CD4-positive, alpha-beta T cell treated with Interleukin-4 for 4 hours (primary cell): ENCODE measurements around the gene NAV3.

Experiments
- DNase-seq: peaks from one replicate; pipeline ENCODE4 v3.0.0-alpha.2; 2020

Gene NAV3

DNA sequence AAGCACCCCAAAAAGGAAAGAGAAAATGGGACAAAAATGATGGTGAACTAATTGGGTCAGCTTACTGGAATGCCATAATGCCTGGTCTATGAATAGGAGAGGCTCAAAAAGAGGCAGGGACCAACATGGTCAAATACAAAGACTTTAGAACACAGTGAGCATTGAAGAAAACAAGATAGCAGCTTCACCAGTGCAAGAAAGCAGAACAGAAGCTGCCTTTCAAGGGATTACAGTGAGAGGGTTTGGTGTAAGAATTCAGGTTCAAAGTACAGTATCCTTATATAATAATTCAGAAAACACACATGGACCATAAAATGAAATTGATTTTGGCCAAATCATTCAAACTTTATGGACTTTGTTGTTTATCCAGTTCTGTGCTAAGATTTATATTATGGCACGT, 162.1 kb downstream of the NAV3 start:
- no peak for DNase-seq

DNA sequence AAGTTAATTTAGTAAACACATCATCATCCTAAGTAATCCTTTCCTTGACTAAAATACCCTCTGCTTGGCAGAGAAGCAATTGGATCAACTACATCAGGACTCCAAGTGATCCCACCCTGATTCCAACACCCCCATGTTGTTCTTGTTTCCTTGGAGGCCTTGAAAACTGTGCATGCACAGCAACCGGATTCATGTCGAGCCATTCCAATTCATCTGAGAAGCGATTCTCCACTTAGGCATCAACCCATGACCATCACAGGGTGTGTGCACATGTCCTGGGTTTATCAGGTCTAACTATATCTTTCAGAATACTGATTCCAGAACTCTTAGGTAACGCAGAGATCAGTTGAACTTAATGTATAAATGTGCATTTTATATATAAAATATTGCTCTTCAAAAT, 163.0 kb downstream of the NAV3 start:
- DNase-seq: no peak

DNA sequence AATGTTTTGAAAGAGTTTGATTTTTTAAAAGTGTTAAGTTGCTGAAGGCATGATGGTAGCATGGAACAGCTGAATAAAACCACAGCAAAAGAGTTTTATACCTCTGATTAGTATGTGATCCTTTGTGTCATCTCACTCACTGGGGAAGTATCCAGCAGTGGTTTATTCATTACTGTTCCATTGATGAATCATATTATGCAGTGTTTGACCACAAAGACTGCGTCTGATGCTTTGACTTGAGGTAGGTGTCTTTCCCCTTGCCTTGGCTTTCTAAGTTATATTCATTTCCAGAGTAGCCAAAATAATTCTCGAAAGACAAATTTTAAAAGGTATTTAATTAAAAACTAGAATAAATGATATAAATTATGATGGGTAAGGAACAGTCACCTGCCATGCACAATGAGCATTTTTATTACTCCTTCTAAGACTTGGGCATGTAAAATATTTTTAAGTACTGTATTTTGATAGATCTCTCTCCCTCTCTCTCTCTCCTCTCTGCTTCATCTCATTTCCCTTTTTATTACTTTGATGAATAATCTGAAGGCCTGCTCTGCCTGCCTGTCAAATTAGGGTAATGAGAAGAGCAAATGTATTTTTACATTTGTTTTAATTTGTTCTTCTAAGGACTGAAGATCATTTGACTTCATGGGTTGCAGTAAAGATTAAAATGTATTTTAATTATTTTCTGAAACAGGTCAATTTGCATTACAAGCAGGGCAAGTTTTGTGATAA, 164.9 kb downstream of the NAV3 start:
- no peak for DNase-seq

DNA sequence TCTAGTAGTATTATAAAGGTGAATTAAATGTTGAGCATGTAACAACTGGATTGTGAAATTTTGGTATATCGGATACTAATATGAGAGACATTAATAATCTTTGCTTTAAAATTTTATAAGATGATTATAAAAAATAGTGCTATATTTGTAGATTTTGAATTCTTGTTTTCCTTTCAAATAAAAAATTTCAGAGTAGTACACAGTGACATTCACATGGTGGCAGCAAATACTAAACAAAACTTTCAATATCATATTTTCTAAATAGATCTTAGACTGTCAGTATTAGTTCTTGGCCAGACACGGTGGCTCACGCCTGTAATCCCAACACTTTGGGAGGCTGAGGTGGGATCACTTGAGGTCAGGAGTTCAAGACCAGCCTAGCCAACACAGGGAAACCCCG, 166.0 kb downstream of the NAV3 start:
- no peak for DNase-seq

DNA sequence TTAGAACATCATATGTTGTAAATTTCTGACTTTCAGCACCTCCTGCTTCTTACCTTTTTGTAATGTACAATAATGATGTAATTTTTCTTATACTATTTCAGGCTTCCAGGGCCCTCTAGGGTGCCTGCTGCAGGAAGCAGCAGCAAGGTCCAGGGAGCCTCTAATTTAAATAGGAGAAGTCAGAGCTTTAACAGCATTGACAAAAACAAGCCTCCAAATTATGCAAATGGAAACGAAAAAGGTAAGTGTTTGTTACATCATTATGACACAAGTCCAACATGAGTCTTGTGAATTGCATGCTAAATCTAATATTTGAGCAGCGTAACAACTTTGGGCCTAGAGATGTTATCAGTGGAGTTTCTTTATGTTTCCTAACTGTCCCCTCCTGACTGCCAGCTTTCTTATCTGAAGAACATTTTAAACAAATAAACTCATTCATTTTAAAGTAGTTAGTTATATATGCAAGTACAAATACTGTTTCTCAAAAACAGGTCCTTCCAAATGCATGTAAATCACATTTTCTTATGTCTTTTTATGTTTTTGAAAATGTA, 167.6 kb downstream of the NAV3 start:
- DNase-seq: no peak

DNA sequence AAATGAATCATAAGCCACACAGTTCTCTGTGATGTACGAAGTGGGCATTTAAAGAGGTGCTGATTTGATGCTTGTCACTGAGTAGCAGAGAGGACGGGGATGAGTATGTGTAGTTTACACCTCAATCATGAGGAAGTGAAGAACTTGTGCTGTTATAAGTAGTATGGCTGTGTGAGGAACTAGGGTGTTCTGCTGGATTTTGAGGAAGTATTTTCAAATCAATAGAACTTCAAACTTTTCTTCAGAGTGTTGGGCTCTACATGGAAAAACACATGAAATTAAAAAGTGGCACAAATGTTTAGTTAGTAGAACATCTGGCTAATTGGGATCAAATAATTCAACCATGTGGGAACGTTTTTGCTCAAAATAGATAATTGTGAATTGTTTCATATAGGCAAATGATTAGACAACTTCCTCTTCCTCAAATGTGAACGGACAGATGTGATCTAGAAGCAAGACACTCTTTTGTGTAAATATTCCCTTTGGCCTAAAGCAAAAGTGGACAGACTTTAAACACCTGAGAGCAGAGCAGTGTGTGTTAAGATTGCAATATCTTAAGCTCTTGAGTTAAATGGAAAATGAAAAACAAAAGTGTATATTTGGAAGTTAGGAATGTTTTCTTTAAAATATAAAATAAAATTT, 168.5 kb downstream of the NAV3 start:
- no peak for DNase-seq

DNA sequence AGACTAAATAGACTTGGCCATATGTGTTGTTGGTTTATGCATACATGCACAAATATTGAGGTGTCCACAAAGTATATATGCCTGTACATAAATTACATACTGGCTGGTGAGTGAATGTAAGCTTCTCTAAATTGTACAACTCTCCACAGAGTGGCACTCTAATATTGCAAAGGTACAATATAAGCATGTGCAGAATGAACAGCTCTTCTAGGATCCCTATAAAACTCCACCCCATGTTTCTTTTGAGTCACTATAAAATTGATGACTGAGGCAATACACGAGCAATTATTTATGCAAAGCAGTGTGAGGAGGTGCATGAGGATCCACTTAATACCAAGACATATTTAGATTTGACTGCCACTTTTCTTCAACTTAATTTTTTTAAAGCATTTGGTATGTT, 172.2 kb downstream of the NAV3 start:
- DNase-seq: no peak

DNA sequence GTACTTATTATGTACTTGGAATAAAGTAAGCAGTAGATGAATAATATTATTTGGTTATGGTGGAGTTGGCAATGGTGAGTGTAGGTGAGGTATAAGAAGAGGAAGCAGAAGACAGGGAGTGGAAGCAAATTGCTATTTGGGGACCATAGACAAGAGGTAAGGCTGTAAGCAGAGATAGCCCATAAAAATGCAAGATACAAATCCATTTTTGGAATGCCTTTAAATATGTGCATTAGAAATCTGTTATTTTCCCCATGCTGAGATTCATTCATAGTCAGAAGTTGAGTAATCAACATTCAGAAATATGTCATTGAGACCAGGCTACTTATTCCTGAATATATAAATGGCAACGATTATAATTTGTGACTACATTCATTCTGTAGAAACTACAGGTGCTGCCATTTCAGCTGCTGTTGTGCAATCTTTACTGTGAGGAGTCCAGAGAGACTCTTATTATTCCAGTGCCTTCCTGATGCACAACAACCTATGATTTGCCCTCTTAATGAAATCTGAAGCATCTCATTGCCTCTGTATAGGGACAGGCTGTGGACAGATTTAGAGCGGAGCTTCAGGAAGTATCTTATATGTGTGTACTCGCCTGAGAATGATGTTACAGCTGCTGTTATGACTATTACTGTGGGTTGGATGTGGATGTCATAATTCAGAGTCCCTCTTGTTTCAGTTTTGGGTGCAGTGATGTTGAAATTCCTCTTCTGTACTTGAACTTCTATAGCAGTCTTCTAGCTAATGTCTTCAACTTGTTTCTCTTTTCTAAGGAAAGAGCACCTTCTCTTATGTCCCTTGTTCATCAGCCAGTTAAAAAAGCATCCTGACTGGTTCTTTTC, 173.8 kb downstream of the NAV3 start:
- no peak for DNase-seq

DNA sequence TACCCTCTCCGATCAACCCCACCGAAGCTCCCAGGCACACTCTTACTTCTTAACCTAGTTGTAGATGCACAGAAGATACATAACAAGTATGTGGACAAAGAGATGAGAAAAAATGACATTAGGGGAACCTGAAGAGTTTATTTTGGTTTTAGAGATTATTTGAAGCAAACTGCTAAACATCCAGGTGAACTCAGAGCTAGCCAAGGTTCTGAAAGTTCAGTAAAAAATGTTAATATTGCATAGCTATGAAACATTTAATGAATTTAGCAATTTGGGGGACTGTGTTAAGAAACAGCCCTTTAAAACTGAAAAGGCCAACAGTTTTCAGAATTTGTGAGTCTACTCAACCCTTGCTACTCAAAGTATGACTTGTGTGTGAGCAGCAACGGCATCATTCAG, 174.4 kb downstream of the NAV3 start:
- DNase-seq: no peak

DNA sequence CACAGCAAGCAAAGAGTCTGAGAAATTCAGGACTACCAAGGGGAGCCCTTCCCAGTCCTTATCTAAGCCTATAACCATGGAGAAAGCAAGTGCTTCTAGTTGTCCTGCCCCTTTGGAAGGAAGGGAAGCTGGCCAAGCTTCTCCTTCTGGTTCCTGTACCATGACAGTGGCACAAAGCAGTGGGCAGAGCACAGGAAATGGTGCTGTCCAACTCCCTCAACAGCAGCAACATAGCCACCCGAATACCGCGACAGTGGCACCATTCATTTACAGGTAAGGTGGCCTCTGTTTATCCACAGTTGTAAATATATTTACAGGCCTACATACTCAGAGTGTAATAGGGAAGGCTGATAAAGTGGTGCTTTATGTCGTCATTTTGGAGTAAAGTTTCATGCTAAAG, 176.5 kb downstream of the NAV3 start:
- DNase-seq: no peak

DNA sequence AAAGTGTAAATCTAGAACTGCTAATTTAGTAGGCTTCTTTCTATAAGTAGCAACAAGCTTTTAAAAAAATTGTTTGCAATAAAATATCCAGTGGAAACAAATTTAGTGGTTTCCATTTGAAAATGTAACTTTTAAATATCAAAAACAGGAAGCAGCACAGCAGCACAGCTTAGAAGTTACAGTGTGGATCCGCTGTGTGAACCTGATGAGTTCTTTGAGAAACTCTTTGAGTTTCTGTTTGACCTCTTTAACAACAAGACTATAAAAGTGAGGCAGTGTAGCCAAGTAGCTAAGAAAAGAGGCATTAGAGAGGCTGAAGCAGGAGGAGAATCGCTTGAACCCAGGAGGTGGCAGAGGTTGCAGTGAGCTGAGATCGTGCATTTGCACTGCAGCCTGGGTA, 178.3 kb downstream of the NAV3 start:
- DNase-seq: no peak

DNA sequence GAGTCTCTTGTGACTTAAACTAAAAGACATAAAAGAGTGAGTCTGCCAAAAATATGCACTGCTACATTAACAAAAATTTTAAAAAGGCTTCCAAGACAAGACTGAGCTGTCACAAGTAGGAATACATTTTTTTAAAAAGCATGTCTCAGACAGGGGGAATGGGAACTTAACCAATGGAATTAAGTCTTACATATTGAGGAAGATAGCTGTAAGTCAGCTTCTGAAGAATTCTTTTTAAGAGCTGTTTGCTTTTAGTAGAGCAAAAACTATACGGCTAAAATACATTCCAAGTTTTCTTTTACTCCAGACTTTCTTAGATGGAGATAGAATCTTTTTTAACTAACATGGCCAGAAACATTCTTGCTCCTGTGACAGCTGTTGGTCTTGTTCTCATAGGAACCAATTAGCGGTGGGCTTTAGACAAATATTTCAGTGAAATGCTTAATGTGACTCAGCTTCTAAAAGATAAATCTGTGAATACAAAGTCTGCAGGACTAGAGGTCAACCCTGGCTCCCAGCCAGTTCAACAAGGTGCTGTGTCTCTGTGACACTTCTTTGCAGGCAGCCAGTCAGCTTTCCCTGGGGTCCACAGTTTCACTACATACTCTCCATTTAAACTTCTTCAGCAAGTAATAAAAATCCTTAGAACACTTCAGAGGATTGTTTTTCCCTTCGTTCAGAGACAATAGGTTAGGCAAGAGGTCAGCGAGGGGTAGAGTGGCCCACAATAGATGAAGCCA, 187.6 kb downstream of the NAV3 start:
- DNase-seq: no peak

DNA sequence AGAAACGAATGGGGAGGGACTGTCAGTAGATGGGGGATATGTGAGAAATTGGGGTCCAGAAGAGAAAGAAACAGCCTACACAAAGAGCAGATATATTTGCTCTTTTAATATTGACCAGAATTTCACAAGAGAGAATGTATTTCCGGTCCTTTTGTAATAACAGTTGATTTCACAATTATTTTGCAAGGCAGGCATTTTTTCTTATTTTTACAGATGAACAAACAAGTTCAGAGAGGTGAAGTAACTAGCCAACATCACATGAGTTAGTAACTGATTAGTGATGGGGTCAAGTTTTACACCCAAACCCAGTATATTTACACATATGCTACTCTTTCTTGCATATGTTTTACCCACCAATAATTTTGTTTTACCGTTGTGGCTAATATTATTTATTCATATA, 188.2 kb downstream of the NAV3 start:
- no peak for DNase-seq

DNA sequence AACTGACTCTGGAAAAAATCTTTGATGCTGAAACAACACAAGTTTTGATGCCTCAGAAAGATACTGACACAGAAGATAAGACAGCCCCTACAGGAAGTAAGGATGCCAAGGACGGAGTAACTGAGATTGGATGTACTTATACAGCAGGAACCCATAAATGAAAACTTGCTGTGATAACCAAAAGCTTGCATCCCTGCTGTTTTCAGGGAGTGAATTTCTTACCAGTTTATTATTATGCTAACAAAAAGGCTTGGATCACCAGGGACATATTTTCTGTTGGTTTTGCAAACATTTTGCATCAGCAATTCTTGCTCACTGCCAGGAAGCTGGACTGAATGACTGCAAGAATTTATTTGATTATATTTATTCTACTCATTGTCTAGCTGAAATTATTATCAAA, 197.7 kb downstream of the NAV3 start:
- no peak for DNase-seq

DNA sequence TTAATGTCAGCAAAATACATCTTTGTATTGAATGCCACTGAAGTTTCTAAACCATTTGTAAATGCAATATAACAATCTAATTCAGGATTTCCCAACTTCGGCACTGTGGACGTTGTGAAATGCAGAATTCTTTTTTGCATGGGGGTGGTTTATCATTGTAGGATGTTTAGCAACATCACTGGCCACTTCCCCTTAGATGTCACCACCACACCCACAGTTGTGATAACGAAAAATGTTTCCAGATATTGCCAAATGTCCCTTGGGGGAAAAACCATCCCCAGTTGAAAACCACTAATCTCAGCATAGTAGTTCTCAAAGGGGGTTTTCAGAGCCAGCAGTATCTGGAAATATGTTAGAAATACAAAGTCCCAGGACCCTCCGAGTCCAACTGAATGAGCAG, 203.3 kb downstream of the NAV3 start:
- DNase-seq: no peak

DNA sequence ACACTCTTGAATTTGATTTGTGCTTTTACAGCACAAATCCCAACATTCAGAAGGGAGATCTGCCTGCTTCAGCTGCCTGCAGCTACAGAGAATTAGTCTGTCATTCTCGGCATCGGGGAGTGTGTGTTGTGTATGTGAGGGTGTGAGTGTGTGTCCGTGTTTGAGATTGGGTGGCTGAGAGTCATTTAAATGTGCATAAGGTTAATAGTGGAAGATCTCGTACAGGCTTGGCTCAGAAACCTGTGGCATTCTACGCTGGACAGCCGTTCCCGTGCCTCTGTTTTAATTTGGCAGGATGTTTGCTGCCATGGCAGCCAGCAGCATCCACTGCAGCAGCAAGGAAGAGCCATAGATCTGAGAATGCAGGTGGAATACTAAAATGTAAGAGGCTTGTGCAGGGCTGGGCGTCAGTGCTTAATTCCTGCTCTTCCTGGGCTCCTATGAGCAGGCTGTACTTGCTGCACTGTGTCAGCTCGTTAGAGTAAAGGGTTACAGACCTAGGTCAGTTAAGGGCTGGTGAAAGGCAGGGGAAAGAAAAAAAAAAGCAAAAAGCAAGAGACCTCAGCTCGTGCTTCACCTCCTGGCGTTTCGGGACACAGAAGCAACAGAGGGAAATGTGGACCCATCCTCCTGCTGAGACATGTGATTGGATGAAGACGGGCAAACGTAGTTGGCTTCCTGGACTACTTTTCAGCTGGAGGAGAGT, 205.4 kb downstream of the NAV3 start:
- DNase-seq: no peak

DNA sequence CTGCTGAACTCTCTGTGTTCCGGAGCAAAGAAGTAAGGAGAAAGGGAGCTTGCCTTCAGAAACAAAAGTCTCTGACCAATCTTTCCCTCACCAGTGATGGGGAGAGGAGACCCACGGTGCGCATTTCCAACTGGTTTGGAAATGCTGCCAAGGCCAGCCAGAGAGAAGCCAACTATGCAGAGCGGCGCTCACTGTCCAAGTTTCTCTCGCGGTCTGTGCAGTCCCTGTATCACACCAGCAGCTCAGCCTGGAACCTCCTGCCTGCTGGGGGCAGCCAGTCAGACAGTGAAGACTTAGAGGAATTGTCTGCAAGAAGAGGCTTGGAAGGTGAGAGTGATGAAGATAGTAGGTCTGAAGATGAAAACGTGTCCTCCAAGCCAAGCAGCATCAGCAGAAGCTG, 206.2 kb downstream of the NAV3 start:
- DNase-seq: no peak

DNA sequence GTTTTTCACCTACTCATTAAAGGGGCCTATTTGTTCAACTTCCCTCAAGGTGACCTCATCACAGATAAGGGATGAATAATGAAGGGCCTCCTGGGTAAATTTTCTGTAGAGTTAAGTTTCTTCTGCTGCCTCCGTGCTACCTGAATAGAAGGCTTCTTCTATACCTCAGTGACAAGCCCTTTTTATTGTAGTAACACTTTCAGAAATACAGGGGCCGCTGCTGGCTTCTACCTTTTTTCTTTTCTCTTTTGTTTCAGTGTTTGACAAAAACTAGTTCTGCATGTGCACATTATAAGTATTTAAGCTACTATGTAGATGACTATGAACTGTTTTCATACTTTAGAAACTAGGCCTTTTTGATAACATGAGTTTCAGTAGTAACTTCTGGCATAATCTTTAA, 207.0 kb downstream of the NAV3 start:
- DNase-seq: no peak

DNA sequence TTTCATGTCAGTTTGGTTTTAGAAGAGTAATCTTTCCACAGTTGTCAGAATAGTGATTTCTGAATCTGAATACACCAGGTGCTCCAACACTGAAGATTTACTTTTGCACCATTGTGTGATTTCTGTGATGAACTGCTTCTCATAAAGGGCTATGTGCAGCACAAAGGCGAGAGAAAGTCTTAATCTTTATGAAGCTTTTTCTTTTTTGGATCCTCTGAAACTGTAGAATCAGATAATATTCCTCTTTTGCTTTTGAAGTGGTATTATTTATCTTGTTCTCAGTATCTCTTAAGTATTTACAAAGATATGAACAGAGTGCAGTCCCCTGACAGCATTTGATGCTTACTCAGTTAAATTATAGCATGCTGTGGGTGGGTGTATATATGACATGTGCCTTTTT, 207.8 kb downstream of the NAV3 start:
- DNase-seq: no peak

DNA sequence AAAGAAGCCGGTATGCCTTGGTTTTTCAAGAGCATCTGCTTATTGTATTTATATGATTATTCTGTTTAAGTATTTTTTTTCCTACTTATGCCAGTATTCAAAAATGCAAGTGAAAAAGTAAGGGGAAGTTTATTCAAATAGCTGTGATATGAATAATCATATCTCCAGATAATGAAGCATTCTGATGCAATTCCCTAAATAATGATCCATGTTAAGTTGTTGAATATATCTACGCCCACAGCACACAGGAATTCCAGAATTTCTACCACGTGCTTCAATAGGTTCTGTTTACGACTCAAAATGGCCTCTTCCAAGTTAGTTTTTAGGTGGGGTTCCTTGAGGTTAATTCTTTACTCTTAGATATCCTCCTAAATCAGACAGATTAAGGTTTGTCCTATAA, 208.3 kb downstream of the NAV3 start:
- no peak for DNase-seq

DNA sequence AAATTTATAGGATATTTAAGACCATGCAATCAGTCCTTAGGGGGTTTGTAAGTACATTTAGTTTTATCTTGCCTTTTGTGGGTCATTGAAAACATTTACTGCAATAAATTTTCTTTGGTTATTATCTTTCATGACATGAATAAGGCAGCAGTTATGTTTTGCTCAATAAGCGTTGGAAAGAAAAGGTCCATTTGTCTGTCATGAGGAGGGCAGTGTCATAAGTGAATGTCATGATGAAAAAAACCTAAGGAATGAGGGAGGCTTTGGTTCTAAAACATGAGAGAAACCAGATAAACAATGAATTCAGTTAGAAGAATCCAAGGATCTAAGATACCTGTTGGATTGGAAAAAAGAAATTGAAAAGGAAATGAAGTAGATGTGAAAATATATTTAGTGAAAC, 209.4 kb downstream of the NAV3 start:
- DNase-seq: no peak

DNA sequence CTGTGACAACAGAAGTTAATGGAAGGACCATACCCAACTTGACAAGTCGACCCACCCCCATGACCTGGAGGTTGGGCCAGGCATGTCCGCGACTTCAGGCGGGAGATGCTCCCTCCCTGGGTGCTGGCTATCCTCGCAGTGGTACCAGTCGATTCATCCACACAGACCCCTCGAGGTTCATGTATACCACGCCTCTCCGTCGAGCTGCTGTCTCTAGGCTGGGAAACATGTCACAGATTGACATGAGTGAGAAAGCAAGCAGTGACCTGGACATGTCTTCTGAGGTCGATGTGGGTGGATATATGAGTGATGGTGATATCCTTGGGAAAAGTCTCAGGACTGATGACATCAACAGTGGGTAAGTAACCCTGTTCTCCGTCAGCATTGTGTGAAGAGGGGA, 220.1 kb downstream of the NAV3 start:
- no peak for DNase-seq
